Mucosa of rectum (tissue), 2 donors: Measurements from ENCODE around the gene RPTOR.

Experiments used
- H3K27ac ChIP-seq, 2 donors: one replicate each; pipeline ENCODE4 v1.7.0; 2013; ENCODE audit warnings: inconsistent platforms in 2 of 2, low read depth in 2 of 2, low read length in 2 of 2
- H3K27me3 ChIP-seq, 2 donors: one replicate each; pipeline ENCODE4 v1.7.0; 2013; ENCODE audit warnings: low read length in 2 of 2; ENCODE audit not compliant: control insufficient read depth in 2 of 2, insufficient read depth in 2 of 2
- H3K36me3 ChIP-seq, 2 donors: one replicate each; pipeline ENCODE4 v1.7.0; 2013; ENCODE audit warnings: low read length in 2 of 2; ENCODE audit not compliant: control insufficient read depth in 2 of 2, insufficient read depth in 2 of 2
- H3K4me1 ChIP-seq, 2 donors: one replicate each; pipeline ENCODE4 v1.7.0; 2013; ENCODE audit warnings: low read length in 2 of 2, mild to moderate bottlenecking in 1 of 2; ENCODE audit not compliant: control insufficient read depth in 2 of 2, insufficient read depth in 2 of 2
- H3K4me3 ChIP-seq, 2 donors: one replicate each; pipeline ENCODE4 v1.7.0; 2013; ENCODE audit warnings: low read length in 2 of 2
- H3K9ac ChIP-seq, 2 donors: one replicate each; pipeline ENCODE4 v1.7.0; 2013; ENCODE audit warnings: low read length in 2 of 2, low read depth in 1 of 2, mild to moderate bottlenecking in 1 of 2
- H3K9me3 ChIP-seq, 2 donors: one replicate each; pipeline ENCODE4 v1.7.0; 2013; ENCODE audit warnings: low read length in 2 of 2; ENCODE audit not compliant: control insufficient read depth in 2 of 2
- donor health status: healthy.
- donor health status: Normal muscosa, but diverticular disease.

Gene RPTOR

GRCh38 chr17:80650751-80651518, 106.3 kb downstream of the RPTOR start:
- Histone ChIP-seq H3K4me1 (peaks cover 0 to 9% of the 10 kb centered on the region in 2 donors), H3K27me3 (no peaks in the 10 kb centered on the region), H3K9ac (no peak overlapping the region), H3K9me3 (no peaks in the 10 kb centered on the region), H3K4me3 (no peak overlapping the region), H3K27ac (no peak overlapping the region), H3K36me3 (no peaks in the 10 kb centered on the region)

- no peaks in the 10 kb centered on the region for H3K36me3 ChIP-seq
- no peaks in the 10 kb centered on the region for H3K9me3 ChIP-seq
- H3K9ac ChIP-seq = no peak overlapping the region
- peaks cover 0 to 9% of the 10 kb centered on the region in 2 donors for H3K4me1 ChIP-seq
- H3K4me3 ChIP-seq = no peak overlapping the region
- no peak overlapping the region for H3K27ac ChIP-seq
- no peaks in the 10 kb centered on the region for H3K27me3 ChIP-seq
Observed at GRCh38 chr17:80652756-80653330, 108.2 kb downstream of the RPTOR start.

- Histone ChIP-seq H3K27ac (no peak overlapping the region), H3K27me3 (no peaks in the 10 kb centered on the region), H3K4me1 (peaks cover 0 to 9% of the 10 kb centered on the region in 2 donors), H3K4me3 (no peak overlapping the region), H3K36me3 (no peaks in the 10 kb centered on the region), H3K9ac (no peak overlapping the region), H3K9me3 (no peaks in the 10 kb centered on the region)
Observed at GRCh38 chr17:80653856-80654255, 109.2 kb downstream of the RPTOR start.

GRCh38 chr17:80655608-80656007, 111.0 kb downstream of the RPTOR start:
- H3K9me3 ChIP-seq = no peaks in the 10 kb centered on the region
- no peak overlapping the region for H3K4me3 ChIP-seq
- H3K27ac ChIP-seq = no peak overlapping the region
- no peak overlapping the region for H3K9ac ChIP-seq
- no peaks in the 10 kb centered on the region for H3K27me3 ChIP-seq
- peaks cover 0 to 3% of the 10 kb centered on the region in 2 donors for H3K4me1 ChIP-seq
- H3K36me3 ChIP-seq = no peaks in the 10 kb centered on the region

GRCh38 chr17:80656590-80656989, 112.0 kb downstream of the RPTOR start:
- Histone ChIP-seq H3K27ac (no peak overlapping the region), H3K4me3 (no peak overlapping the region), H3K27me3 (no peaks in the 10 kb centered on the region), H3K9ac (no peak overlapping the region), H3K9me3 (no peaks in the 10 kb centered on the region), H3K36me3 (no peaks in the 10 kb centered on the region), H3K4me1 (peaks cover 0 to 3% of the 10 kb centered on the region in 2 donors)

GRCh38 chr17:80657561-80657960, 112.9 kb downstream of the RPTOR start:
- H3K36me3 ChIP-seq = no peaks in the 10 kb centered on the region
- peaks cover 0 to 3% of the 10 kb centered on the region in 2 donors for H3K4me1 ChIP-seq
- H3K27me3 ChIP-seq = no peaks in the 10 kb centered on the region
- no peaks in the 10 kb centered on the region for H3K9me3 ChIP-seq
- no peak overlapping the region for H3K4me3 ChIP-seq
- H3K27ac ChIP-seq = no peak overlapping the region
- no peak overlapping the region for H3K9ac ChIP-seq

DNA sequence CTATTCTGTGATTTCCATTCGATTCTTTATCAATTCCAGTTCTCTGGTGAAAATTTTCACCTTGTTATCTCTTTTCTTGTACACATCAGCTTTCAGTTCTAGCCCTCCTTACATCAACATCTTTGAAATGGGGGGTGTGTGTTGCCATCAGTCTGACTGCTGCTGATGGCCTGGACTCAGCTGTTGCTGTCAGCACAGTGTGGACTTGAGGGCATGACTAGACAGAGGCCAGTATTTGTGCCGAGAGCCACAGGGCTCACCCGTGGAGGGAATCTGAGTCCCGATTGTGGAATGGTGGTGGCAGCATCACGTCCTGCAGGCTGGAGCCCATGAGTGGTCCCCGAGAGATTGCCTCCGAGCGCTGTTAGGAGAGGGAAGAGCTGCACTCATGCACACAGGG, 114.2 kb downstream of the RPTOR start:
- H3K4me1 ChIP-seq = peaks cover 0 to 3% of the 10 kb centered on the region in 2 donors
- no peaks in the 10 kb centered on the region for H3K9me3 ChIP-seq
- H3K27me3 ChIP-seq = no peaks in the 10 kb centered on the region
- no peaks in the 10 kb centered on the region for H3K36me3 ChIP-seq
- H3K27ac ChIP-seq = no peak overlapping the region
- H3K4me3 ChIP-seq = no peak overlapping the region
- no peak overlapping the region for H3K9ac ChIP-seq

- peaks cover 6 to 7% of the 10 kb centered on the region in 2 donors for H3K4me1 ChIP-seq
- H3K9ac ChIP-seq = no peak overlapping the region
- H3K36me3 ChIP-seq = no peaks in the 10 kb centered on the region
- H3K4me3 ChIP-seq = no peak overlapping the region
- H3K27ac ChIP-seq = no peak overlapping the region
- H3K27me3 ChIP-seq = no peaks in the 10 kb centered on the region
- no peaks in the 10 kb centered on the region for H3K9me3 ChIP-seq
Observed at GRCh38 chr17:80659651-80660050, 115.0 kb downstream of the RPTOR start.

DNA sequence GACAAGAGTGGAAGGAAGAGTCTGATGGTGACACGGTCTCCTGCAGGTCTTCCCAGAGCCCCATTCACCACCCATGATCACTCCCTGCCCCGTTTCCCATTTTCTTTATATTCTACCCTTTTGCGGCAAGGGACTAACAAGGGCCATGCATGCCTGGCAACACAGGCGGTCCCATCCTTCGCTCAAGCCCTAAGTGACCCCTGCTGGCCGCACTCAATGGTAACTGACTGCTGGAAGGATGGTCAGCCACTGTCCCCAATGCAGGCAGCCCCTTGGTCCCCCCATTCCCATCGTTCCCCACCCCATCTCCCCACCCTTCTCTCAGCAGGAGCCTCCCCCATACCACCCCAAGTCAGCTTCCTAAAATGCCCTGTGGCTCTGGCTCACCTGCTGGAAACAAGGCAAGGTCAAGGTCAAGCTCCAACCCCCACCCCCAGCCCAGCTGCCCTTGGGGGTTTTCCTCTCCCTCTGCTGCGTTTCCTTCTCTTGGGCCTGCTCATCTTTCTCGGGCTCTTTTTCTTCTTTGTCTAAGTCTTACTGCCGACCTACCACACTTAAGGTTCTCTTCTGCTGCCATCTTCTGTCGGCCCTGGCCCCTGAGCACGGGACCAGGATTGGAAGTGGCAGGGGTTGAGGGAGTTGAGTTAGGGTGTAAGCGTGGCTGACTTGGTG, 116.0 kb downstream of the RPTOR start:
- H3K4me3 ChIP-seq = no peak overlapping the region
- H3K27ac ChIP-seq = no peak overlapping the region
- H3K9me3 ChIP-seq = no peaks in the 10 kb centered on the region
- H3K9ac ChIP-seq = no peak overlapping the region
- H3K27me3 ChIP-seq = no peaks in the 10 kb centered on the region
- H3K4me1 ChIP-seq = peaks cover 7 to 9% of the 10 kb centered on the region in 2 donors
- no peaks in the 10 kb centered on the region for H3K36me3 ChIP-seq

- no peaks in the 10 kb centered on the region for H3K9me3 ChIP-seq
- no peaks in the 10 kb centered on the region for H3K36me3 ChIP-seq
- H3K27me3 ChIP-seq = no peaks in the 10 kb centered on the region
- H3K9ac ChIP-seq = no peak overlapping the region
- no peak overlapping the region for H3K27ac ChIP-seq
- H3K4me3 ChIP-seq = no peak overlapping the region
- H3K4me1 ChIP-seq = peaks cover 7 to 9% of the 10 kb centered on the region in 2 donors
Observed at GRCh38 chr17:80662557-80662956, 117.9 kb downstream of the RPTOR start.
